ENCODE results near the gene TSPAN1. TPM values are rescaled to one million over a fixed set of nuclear protein-coding genes. Genes with fewer than 3 reads are reported as not detected.
A peak's percentile ranks its signal among the peaks of the same experiment; 100 is the strongest.

TSPAN1 gene
- total and polyA plus RNA-seq, 2 experiments from 2014 or later, result 32.1 to 69.5 TPM

DNA sequence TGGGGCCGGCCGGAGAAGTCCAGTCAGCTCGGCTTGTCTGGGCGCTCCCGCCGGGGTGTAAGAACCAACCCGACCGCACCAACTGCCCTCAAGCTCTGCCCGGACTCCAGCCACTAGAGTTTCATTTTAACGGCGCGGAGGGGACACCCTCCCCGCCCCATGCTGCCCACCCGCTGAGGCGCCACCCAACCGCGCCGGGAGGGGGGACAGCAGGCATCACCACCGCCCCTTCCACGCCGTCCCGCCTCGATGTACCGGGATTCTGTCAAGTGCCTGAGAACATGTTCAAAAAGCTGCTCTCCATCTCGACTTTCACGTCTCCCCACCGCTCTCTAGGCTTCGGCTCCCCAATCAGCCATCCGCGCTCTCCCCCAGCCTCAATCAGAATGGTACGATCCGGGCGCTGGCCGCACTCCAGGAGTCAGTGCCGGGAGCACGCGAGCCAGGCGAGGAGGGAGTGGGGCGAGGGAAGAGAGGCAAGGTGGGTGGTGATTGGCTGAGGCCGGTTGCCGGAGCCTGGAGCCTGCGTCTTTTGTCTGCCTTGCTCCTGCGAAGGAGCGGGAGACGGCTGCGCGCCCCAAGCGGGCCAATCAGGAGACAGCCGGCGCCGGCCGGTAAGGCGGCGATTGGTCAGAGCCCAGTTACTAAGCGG is 42.2 kb upstream of the TSPAN1 start, which contains the start of gene PIK3R3:
PIK3R3 (minus strand) TSS at position 101 of the 652 bp plus-strand sequence. CDS start 677 bp downstream, outside the sequence.
- no peaks in the 10 kb centered on the region for H3K4me1 ChIP-seq (ENCODE audit: insufficient read depth)
- no peaks in the 10 kb centered on the region for H3K36me3 ChIP-seq (replicated peaks; ENCODE audit: insufficient read depth, low read depth)
- peak within 1 kb of the TSS; percentile 98 for H3K27ac ChIP-seq
- no peaks in the 10 kb centered on the region for H3K9me2 ChIP-seq (replicated peaks; ENCODE audit: insufficient read depth)
- DNase-seq (ENCODE audit: low spot score), result peak; percentile 99
- TF ChIP-seq, protein P1, sequence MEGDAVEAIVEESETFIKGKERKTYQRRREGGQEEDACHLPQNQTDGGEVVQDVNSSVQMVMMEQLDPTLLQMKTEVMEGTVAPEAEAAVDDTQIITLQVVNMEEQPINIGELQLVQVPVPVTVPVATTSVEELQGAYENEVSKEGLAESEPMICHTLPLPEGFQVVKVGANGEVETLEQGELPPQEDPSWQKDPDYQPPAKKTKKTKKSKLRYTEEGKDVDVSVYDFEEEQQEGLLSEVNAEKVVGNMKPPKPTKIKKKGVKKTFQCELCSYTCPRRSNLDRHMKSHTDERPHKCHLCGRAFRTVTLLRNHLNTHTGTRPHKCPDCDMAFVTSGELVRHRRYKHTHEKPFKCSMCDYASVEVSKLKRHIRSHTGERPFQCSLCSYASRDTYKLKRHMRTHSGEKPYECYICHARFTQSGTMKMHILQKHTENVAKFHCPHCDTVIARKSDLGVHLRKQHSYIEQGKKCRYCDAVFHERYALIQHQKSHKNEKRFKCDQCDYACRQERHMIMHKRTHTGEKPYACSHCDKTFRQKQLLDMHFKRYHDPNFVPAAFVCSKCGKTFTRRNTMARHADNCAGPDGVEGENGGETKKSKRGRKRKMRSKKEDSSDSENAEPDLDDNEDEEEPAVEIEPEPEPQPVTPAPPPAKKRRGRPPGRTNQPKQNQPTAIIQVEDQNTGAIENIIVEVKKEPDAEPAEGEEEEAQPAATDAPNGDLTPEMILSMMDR (IDR thresholded peaks at IDR 0.05; ENCODE audit: poor library complexity), result no peak
- no peak for TF ChIP-seq EZH2phosphoT487 (IDR thresholded peaks at IDR 0.05; ENCODE audit: low read depth, severe bottlenecking, unreplicated experiment)
- TF ChIP-seq EZH2 (IDR thresholded peaks at IDR 0.05; ENCODE audit: borderline replicate concordance), result no peak
- under 1% methylated on average over 54 of the region's 55 CpGs for WGBS (ENCODE audit: low lambda C conversion rate, missing lambda C conversion rate)
- no peaks in the 10 kb centered on the region for H3K27me3 ChIP-seq
- peak within 1 kb of the TSS; percentile 68 for H3K4me3 ChIP-seq
- no peaks in the 10 kb centered on the region for H4K20me1 ChIP-seq (ENCODE audit: insufficient read depth, poor library complexity, severe bottlenecking)
- peak within 1 kb of the TSS; percentile 47 for H2AFZ ChIP-seq
- peak within 1 kb of the TSS; percentile 79 for H3K4me2 ChIP-seq
- H3K79me2 ChIP-seq, result peaks cover 37% of the 10 kb centered on the region
- no peaks in the 10 kb centered on the region for H3K9me3 ChIP-seq (ENCODE audit: low read depth)

DNA sequence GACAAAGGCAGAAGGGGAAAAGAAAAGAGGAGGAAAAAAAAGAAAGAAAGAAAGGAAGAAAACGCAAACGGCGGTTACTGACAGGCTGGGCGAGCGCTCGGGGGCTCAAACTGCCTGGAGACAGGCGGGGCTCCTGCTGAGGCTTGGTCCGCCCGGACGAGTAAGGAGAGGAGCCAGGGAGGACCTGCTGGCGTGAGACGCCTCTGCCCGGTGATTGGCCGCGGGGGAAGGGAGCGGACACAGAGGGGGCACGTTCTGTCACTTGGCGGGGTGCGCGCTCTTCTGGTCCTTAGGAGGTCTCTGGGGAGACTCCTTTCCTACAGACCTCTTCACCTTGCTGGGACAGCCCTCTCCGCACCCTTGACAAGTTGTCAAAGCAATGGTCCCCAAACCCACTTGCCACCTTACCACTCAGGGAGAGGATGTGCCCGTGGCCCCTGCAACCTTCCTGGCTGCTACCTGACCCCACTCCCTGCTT is 41.7 kb upstream of the TSPAN1 start:
- Histone ChIP-seq H3K4me1 (ENCODE audit: insufficient read depth) (no peaks in the 10 kb centered on the region), H3K27me3 (no peaks in the 10 kb centered on the region), H3K27ac (peak overlapping the region; percentile 80), H4K20me1 (ENCODE audit: insufficient read depth, poor library complexity, severe bottlenecking) (no peaks in the 10 kb centered on the region), H3K4me3 (peak overlapping the region; percentile 15), H2AFZ (peak overlapping the region; percentile 47), H3K4me2 (peak overlapping the region; percentile 79), H3K79me2 (peaks cover 32% of the 10 kb centered on the region), H3K9me2 (replicated peaks; ENCODE audit: insufficient read depth) (no peaks in the 10 kb centered on the region), H3K36me3 (replicated peaks; ENCODE audit: insufficient read depth, low read depth) (no peaks in the 10 kb centered on the region), H3K9me3 (ENCODE audit: low read depth) (no peaks in the 10 kb centered on the region)
- DNase-seq (ENCODE audit: low spot score), result no peak
- WGBS (ENCODE audit: low lambda C conversion rate, missing lambda C conversion rate), result 3% methylated on average over 21 of the region's 22 CpGs
- TF ChIP-seq EZH2phosphoT487 (IDR thresholded peaks at IDR 0.05; ENCODE audit: low read depth, severe bottlenecking, unreplicated experiment) (no peak), EZH2 (IDR thresholded peaks at IDR 0.05; ENCODE audit: borderline replicate concordance) (no peak)
- TF ChIP-seq, protein P1 (IDR thresholded peaks at IDR 0.05; ENCODE audit: poor library complexity), result no peak

GRCh38 chr1:46133781-46134350 is 41.0 kb upstream of the TSPAN1 start:
- Histone ChIP-seq H3K4me3 (no peak overlapping the region), H4K20me1 (ENCODE audit: insufficient read depth, poor library complexity, severe bottlenecking) (no peaks in the 10 kb centered on the region), H3K4me1 (ENCODE audit: insufficient read depth) (no peaks in the 10 kb centered on the region), H3K9me2 (replicated peaks; ENCODE audit: insufficient read depth) (no peaks in the 10 kb centered on the region), H3K4me2 (peak overlapping the region; percentile 79), H3K27ac (peak overlapping the region; percentile 80), H2AFZ (peak overlapping the region; percentile 47), H3K36me3 (replicated peaks; ENCODE audit: insufficient read depth, low read depth) (no peaks in the 10 kb centered on the region), H3K9me3 (ENCODE audit: low read depth) (no peaks in the 10 kb centered on the region), H3K79me2 (peaks cover 25% of the 10 kb centered on the region), H3K27me3 (no peaks in the 10 kb centered on the region)
- no peak for TF ChIP-seq EZH2 (IDR thresholded peaks at IDR 0.05; ENCODE audit: borderline replicate concordance)
- TF ChIP-seq, protein P1 (IDR thresholded peaks at IDR 0.05; ENCODE audit: poor library complexity), result no peak
- TF ChIP-seq EZH2phosphoT487 (IDR thresholded peaks at IDR 0.05; ENCODE audit: low read depth, severe bottlenecking, unreplicated experiment), result no peak
- WGBS (ENCODE audit: low lambda C conversion rate, missing lambda C conversion rate), result 48% methylated on average over 3 of the region's 3 CpGs
- DNase-seq (ENCODE audit: low spot score), result no peak
